Left cardiac atrium (tissue), 4 donors: ENCODE measurements around the gene YKT6. TPM values are rescaled to one million over a fixed set of nuclear protein-coding genes. Genes with fewer than 3 reads are reported as not detected.

ENCODE experiments used
- ATAC-seq, 2 donors: fragments of 200-7000 bp; cut with Tn5 transposase; one replicate each; pipeline ENCODE4 v1.9.1; 2020; ENCODE audit warnings: mild to moderate bottlenecking in 2 of 2, moderate library complexity in 2 of 2
- DNase-seq: peaks from one replicate; pipeline ENCODE4 v3.0.0-alpha.2; 2020
- intact Hi-C, 2 donors: fragments of 100-400 bp; cut with DNase I; formaldehyde crosslinking; loops; one replicate each; pipeline versions ENCODE4 v1.14.1 to v1.15.1; 2022 to 2023
- total RNA-seq, 2 donors: library from RNA; stranded (reverse); fragmentation: NEBNext Ultra II Directional; extraction: Animal tissue kit (Norgen Biotek cat#: 25700); gene quantifications; one replicate each; pipeline ENCODE4 v1.2.1, GENCODE V29; 2021
- donor health status: DM: no; HTN: yes; CAD: no.
- donor health status: DM: no; HTN: yes; CAD: no; lungs with severe emphysema.
- donor health status: DM: yes; HTN: yes; CAD: no.
- donor health status: Dilated cardiomyopathy.

The YKT6 gene
- total RNA-seq, 2 donors from 2014 or later, result 51.5 to 62.1 TPM

DNA sequence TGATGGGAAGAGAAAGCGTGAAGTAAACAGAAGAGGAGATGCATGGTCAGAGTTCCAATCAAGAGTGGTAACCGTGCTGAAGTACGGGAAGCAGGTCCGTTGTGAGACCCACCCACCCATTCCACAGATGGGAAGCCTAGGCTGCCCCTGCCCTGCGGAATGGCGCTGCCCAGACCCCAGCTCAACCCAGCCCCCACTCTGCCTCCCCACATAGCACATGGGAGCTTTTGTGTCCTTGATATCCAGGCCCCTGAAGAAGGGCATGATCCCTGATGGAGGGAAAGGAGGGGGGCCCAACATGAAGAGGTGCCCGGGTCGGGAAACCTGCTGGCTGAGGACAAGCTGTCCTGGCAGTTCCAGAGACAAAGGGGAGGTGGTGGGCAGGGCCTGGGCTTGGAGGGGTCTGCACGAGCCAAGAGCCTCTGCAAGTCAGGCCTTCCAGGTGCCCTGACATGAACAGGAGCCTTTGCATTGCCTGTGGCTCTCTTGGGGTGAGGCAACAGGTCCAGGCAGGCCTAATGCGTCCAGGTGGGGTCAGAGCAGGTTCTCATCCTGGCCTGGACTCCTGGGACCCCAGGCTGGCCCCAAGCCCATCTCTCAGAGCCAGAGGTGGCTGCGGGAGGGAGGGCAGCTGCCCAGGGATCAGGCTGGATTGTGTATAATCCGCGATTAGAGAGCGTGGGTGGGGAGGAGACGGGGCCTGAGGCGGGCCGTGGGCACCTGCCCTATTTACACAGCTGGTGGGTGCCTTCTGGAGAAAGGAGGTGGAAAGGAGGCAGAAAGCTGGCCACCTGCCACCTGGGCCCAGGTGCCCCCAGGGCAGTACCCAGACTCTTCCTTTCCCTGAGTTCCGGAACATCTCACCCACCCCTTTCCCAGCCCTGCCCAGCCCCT, 23.5 kb downstream of the YKT6 start:
- ATAC-seq, result no peak
- DNase-seq, result peak; percentile 18
- intact Hi-C loops, result no loop called here

GRCh38 chr7:44224974-44225565, 24.3 kb downstream of the YKT6 start:
- DNase-seq (peak; percentile 15), ATAC-seq (no peak)
- intact Hi-C loops, result no loop called here

- intact Hi-C loops, result no loop called here
- ATAC-seq (no peak), DNase-seq (no peak)
Observed at GRCh38 chr7:44225566-44226395, 25.0 kb downstream of the YKT6 start.

GRCh38 chr7:44226396-44226753, 25.6 kb downstream of the YKT6 start:
- no peak for ATAC-seq
- no peak for DNase-seq
- intact Hi-C loops, result no loop called here

GRCh38 chr7:44227911-44228310, 27.1 kb downstream of the YKT6 start:
- intact Hi-C loops, result no loop called here

DNA sequence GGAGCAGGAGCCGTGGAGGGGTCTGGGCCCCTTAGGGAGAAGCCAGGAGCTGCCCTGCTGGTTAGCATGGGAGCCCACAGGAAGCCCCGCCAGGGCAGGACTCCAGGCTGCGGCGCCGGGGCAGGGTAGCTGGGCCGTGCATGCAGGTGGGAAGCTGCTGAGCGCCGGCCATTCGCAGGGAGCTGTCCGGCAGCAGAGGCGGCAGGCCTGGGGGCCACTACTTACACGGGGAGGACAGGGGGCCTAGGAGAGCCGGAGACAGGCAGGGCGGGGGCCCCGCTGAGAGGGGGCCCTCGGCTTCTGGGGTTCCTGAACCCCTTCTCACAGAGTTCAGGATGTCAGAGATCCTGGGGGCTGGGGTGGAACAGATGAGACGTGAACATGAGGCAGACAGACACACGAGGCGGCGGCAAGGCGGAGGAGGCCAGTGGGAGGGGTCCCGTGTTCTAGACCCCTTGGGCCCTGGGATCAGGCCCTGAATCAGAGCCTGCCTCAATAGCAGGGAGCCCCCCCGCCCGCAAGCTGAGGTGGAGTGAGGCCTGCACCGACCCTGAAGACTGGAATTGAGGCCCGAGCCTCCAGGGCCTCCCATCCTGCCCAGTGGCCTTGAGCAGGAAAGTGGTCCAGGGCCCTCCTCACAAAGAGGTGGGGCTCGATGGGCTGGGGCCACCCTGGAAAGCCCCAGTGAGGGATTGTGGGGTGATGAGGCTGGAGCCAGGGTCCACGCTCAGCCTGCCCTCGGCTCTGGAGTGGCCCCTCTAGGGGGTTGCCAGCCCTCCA, 28.0 kb downstream of the YKT6 start:
- ATAC-seq, result no peak
- intact Hi-C loops, result no loop called here
- DNase-seq, result no peak

More at GRCh38 chr7:44227911-44228310, 27.1 kb downstream of the YKT6 start:
- no peak for DNase-seq
- ATAC-seq, result no peak

DNA sequence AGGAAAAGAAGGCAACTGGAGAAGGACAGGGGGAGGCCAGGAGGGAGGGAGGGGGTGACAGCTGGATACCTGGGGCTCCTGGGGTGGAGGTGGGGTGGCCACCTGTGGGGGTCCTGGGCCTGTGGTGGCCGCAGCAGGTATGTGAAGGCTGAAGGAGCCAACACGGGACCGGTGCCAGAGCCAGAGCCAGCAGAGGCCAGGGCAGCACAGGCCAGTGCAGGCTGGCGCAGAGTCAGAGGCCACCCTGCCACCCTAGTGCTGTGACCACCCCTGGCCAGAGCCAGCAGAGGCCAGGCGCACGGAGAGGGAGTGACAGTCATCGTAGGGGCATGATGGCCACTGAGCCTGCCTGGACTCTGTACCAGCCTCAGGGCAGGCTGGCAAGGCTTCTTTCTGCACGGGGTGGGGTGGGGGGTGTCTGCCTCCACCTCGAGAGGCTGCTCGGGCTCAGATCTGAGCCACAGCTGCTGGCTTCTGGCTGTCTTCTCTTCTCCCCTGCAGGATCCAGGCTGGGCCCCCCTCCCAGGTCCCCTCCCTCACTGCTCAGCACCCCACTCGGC, 28.8 kb downstream of the YKT6 start:
- intact Hi-C loops, result loop anchor here in 1 of 2 donors (5.0 to 10.0 kb wide), 2 partner anchors 228 to 335 kb away; no protein-coding TSS in a partner anchor
- ATAC-seq (no peak), DNase-seq (no peak)

DNA sequence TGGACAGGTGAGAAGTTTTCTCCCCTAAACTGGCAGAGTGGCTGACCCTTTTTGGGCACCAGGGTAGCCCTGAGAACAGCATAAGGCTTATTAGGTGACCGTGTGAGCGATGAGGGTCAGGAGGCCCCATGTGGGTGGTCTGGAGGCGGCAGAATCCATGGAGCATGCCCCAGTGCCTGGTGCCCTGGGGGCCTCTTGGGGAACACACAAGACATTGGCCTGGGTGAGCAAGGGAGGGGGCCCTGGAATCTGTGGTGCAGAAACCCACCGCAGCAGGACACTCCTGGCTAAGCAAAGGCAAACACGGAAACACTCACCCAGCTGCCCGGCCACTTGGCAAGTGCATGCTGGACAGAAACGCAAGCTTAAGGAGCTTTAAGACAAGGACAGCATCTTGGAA, 29.5 kb downstream of the YKT6 start:
- intact Hi-C loops, result loop anchor here in 1 of 2 donors (5.0 to 10.0 kb wide), 2 partner anchors 227 to 335 kb away; no protein-coding TSS in a partner anchor
- no peak for DNase-seq
- no peak for ATAC-seq

GRCh38 chr7:44231088-44231487, 30.3 kb downstream of the YKT6 start:
- DNase-seq (no peak), ATAC-seq (no peak)
- intact Hi-C loops, result loop anchor here in 1 of 2 donors (5.0 to 10.0 kb wide), 2 partner anchors 226 to 334 kb away; no protein-coding TSS in a partner anchor

DNA sequence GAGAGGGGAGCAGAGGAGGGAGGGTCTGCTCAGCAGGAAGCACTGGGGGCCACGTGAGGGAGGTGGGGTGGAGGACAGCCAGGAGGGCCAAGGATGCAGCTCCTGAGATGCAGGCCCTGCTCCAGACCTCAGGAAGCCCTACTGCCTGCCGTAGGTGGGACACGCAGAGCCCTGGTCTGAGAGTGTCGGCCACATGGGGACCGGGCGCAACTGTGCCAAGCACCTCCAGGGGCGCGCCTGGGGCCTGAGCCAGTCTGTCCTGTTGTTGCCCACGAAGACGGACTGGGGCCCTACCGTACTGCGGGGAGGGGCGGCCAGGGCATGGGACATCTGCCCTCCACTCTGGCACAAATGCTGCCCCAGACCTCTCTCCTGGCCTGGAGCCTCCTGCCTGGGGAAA, 31.6 kb downstream of the YKT6 start:
- ATAC-seq (no peak), DNase-seq (no peak)
- intact Hi-C loops, result loop anchor here in 1 of 2 donors (5.0 to 10.0 kb wide), 2 partner anchors 225 to 332 kb away; no protein-coding TSS in a partner anchor

- intact Hi-C loops, result loop anchor here in 1 of 2 donors (5.0 to 10.0 kb wide), 2 partner anchors 224 to 332 kb away; no protein-coding TSS in a partner anchor
- DNase-seq, result no peak
- ATAC-seq, result no peak
Observed at GRCh38 chr7:44232901-44233715, 32.3 kb downstream of the YKT6 start.

DNA sequence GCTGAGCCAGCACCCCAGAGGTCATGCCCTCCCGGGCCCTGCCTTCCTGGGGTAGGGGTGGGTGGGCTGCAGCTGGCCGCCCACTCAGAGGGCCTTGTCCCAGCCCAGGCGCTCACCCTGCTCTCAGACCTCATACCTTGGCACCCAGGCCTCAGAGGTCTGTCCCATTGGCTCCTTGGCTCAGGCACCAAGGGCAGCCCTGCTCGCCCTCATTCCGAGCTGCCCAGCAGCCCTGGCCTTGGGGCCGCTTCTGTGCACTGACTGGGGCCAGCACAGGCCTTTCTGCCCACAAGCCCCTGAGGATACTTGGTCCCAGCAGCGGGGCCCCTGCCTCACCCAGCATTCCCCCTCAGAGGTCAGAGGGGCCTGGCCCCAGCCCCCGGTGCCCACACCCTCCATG, 34.3 kb downstream of the YKT6 start:
- DNase-seq (no peak), ATAC-seq (no peak)
- intact Hi-C loops, result loop anchor here in 1 of 2 donors (10.0 kb wide), 1 partner anchor 330 kb away; no protein-coding TSS in a partner anchor

DNA sequence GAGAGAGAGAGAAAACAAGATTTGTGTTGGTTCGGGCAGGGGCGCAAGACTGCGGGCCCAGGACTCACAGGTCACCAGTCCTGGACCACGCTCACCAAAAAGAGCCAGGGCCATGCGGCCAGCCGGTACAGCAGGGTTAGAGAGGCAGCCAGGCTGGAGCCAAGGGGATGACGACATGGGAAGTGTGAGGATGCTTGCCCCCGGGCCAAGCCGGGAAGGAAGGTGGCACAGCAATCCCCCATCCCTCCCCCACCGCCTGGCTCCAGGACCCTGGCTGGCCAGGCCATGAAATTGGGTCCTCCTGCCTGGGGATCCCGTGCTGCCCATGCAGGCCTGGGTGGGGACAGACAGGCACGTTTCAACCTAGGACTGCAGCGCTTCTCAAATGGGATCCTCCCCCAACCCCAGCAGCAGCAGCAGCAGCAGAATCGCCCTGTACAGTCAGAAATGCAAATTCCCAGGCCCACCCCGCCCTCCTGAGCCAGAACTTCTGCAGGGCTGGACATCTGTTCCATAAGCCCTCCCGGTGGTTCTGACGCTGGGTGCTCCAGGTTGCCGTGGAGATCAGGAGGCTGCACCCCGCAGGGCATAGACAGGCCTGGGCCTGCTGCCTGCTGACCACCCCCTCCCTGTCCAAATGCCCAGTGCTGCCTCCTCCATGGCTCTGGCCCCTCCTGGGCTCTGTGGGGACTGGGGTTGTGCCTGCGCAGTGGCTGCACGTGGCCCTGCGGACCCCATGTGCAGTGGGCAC, 35.0 kb downstream of the YKT6 start:
- ATAC-seq, result no peak
- intact Hi-C loops, result loop anchor here in 1 of 2 donors (10.0 kb wide), 1 partner anchor 329 kb away; no protein-coding TSS in a partner anchor
- DNase-seq, result no peak

DNA sequence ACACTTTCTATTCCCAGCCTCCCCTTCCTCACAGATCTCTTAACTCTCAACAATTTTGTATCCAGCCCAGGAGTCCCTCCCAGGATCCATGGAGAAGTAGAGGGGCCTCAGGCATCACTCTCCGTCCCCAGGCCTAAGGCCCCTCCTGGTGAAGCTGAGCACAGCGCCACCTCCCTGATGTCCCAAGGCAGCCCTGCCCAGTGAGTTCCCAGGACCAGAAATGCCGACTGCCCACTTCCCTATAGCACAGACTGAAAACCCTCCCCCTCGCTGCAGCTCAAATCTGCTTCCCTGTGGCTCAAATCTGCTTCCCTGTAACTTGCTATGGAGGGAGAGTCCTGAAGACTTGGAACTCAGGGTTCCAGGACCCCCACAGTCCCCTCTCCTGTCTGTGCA, 35.6 kb downstream of the YKT6 start:
- ATAC-seq (no peak), DNase-seq (no peak)
- intact Hi-C loops, result loop anchor here in 1 of 2 donors (10.0 kb wide), 1 partner anchor 328 kb away; no protein-coding TSS in a partner anchor

DNA sequence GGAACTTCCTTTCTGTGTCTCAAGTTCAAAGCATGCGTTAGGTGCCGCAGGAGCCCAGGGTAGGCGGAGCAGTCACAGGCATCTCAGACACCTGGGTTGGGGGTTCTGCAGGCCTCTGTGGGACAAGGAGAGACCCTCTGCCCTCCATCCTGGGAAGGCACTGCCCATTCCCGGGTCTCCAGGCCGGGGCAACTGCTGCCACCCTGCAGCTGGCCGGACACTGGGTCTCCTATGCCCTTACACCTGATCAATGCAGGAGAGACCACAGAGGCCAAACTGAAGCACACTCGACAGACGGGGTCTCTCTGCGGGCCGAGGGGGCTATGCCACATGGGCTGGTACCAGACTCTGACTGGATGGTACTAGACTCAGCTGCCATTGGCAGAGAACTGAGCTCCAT, 36.9 kb downstream of the YKT6 start:
- ATAC-seq (no peak), DNase-seq (no peak)
- intact Hi-C loops, result loop anchor here in 1 of 2 donors (10.0 kb wide), 1 partner anchor 327 kb away; no protein-coding TSS in a partner anchor

DNA sequence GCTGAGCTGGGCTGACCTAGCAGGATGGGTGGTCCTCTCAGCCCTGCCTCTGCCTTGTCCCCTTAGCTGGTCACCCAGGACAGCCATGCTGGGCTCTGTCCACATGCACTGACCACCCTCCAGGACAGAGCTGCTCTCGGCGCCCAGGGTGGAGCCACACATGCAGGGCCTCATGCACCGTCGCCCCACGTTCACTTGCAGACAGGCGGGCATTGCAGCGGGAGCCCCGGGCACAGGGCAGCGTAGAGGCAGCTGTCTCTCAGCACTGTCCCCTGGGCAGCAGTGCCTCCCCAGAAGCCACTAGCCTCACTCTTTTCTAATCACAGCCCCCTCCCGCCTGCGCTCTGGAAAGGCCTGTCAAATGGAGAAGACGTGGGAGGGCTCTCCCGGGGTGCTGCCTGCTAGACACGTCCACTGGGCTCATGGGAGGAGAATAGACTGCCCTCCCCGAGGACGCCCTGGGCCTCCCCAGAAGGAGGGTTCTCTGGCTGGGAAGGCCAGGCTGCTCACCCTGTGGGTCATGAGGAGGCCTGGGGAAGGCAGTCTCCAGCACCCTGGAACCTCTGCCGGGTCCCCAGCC, 37.4 kb downstream of the YKT6 start:
- ATAC-seq (no peak), DNase-seq (no peak)
- intact Hi-C loops, result loop anchor here in 1 of 2 donors (10.0 kb wide), 1 partner anchor 327 kb away; no protein-coding TSS in a partner anchor
